GM19035 (cell line): ENCODE data around the gene DOHH.

Experiments
- ATAC-seq: cut with Tn5 transposase; IDR thresholded peaks from one replicate; pipeline ENCODE4 v1.9.1; 2021; ENCODE audit not compliant: unreplicated experiment

The DOHH gene

GRCh38 chr19:3505598-3506383 lies 5.3 kb upstream of the DOHH start, which contains the start of gene FZR1:
Gene FZR1, plus strand, starts transcription at chr19:3506311. Its CDS starts 16,679 bp downstream, at chr19:3522990.
- peak; percentile 88 for ATAC-seq

GRCh38 chr19:3504735-3505134 lies 4.3 kb upstream of the DOHH start:
- no peak for ATAC-seq

DNA sequence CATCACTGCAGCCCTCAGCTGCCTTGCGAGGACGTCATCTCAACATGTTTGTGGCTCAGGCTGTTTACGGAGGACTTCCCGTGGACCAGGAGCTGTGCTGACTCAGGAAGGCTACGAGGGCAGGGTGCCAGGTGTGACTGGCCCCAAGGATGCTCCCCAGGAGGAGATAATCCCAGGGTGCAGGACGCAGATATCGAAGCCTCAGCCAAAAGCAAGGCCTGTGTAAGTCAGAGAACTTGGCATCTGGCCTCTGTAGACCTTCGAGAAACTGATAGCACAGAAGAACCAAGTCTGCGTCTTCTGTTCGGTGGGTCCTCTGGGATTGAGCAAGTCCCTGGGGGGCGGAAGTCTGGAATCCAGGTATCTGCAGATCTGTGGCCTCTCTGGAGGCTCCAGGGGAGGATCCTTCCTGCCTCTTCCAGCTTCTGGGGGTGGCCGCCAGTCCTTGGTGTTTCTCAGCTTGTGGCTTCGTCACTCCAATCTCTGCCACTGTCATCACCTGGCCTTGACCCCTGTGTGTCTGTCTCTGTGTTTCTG lies 2.6 kb upstream of the DOHH start:
- no peak for ATAC-seq

- no peak for ATAC-seq
Observed at GRCh38 chr19:3501780-3502179, 1.3 kb upstream of the DOHH start.

GRCh38 chr19:3499738-3500428 lies 591 bp downstream of the DOHH start:
- peak; percentile 18 for ATAC-seq

DNA sequence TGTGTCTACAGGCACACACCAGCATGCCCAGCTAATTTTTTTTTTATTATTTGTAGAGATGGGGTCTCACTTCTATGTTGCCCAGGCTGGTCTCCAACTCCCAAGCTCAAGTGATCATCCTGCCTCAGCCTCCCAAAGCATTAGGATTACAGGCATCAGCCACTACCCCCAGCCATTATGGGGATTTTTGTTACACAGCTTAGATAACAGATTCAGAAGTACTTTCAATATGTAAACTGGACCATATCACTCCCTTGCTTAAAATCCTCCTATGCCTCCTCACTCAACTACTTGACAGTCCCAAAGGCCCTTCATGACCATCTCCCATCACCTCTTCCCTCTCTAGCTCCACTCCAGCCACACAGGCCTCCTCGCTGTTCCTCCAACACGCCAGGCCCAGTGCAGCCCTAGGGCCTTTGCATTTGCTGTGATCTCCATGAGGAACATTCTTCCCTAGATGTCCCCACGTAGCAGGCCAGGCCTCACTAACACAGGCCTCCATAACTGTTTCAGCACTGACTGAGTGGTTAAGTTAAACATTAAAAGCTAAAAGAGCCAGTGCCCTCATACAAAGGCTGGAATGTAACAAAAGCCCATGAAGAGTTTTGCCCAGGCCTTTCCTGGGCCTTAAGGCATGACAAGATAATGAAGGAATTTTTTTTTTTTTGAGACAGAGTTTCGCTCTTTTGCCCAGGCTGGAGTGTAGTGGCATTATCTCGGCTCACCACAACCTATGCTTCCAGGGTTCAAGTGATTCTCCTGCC lies 2.5 kb downstream of the DOHH start:
- ATAC-seq: no peak

GRCh38 chr19:3496392-3497273 lies 3.8 kb downstream of the DOHH start:
- no peak for ATAC-seq

GRCh38 chr19:3494559-3494958 lies 5.9 kb downstream of the DOHH start:
- no peak for ATAC-seq

- ATAC-seq: no peak
Observed at GRCh38 chr19:3494051-3494450, 6.4 kb downstream of the DOHH start.

DNA sequence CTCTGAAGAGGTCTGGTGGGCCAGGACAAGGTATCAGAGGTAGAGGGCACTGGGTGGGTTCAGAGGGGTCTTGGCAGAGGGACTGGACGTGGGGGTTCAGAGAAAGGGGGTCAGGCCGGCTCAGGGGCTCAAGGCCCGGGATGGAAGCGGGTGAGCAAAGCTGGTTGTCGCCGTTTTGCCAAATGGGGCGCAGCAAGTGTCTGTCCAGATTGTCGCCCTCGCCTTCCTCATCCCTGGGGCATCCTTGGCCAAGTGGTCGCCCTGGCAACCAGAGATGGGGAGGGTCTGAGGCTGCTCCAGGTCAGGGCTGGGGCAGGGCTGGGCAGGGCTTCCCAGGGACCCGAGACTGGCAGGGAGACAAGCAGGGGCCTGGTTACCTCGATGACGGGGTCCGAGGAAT lies 6.8 kb downstream of the DOHH start:
- no peak for ATAC-seq

- no peak for ATAC-seq
Observed at GRCh38 chr19:3492919-3493318, 7.6 kb downstream of the DOHH start.

GRCh38 chr19:3492131-3492839 lies 8.2 kb downstream of the DOHH start:
- ATAC-seq: no peak

GRCh38 chr19:3491396-3492119 lies 8.9 kb downstream of the DOHH start:
- no peak for ATAC-seq

DNA sequence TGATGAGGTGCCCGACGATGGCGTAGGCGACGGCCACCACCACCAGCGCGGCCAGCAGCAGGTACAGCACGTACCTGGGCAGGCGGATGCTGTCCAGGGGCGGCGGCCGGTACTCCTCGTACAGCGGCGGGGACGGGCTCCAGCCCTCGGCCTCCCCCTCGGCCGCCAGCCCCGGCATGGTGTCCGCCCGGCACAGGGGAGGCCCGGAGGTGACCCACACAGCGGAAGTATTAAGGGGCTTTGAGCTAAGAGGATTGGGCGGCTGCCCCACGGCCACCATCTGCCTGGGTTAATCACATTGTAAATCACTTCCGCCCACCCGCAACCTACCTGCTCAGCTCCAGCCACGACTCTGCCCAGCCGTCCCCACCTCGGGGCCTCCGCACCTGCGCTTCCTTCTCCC lies 17.2 kb downstream of the DOHH start, which contains the start of gene SMIM44:
SMIM44 (minus strand) TSS at position 216 of the 403 bp plus-strand sequence; CDS start at position 178, 38 bp downstream.
- no peak for ATAC-seq

- no peak for ATAC-seq
Observed at GRCh38 chr19:3482507-3483225, 17.8 kb downstream of the DOHH start.

DNA sequence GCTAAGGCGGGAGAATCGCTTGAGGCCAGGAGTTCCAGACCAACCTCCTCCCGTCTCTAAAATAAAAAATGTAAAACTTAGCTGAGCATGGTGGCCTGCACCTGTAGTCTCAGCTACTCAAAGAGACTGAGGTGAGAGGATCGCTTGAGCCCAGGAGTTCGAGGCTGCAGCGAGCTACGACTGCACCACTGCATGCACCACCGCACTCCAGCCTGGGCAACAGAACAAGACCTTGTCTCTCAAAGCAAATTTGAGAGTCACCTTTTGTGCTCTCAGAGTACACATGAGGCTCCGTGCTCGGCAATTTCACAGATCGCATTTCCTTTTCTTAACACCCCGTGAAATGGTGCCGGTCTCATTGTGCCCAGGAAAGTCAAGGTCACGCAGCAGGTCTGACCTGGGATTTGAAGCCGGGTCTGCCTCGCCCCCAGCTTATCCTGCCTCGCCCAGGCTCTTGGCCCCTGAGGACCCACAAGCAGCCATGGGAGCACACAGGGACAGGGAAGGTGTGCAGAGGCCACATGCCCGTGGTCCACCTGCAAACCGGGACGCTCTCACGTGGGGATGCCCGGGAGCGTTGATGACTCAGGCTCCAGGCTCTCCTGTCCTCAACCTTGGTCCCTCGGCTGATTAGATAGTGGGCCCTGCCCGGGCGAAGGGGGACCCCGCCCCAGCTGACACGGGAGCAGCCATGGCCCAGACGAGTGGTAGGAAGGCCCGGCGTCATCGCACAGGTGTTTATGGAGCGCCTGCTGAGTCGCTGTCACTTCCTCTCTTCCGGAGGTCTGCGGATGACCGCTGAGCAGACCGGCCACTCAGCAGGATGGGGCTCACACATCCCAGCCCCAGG lies 19.0 kb downstream of the DOHH start:
- no peak for ATAC-seq

DNA sequence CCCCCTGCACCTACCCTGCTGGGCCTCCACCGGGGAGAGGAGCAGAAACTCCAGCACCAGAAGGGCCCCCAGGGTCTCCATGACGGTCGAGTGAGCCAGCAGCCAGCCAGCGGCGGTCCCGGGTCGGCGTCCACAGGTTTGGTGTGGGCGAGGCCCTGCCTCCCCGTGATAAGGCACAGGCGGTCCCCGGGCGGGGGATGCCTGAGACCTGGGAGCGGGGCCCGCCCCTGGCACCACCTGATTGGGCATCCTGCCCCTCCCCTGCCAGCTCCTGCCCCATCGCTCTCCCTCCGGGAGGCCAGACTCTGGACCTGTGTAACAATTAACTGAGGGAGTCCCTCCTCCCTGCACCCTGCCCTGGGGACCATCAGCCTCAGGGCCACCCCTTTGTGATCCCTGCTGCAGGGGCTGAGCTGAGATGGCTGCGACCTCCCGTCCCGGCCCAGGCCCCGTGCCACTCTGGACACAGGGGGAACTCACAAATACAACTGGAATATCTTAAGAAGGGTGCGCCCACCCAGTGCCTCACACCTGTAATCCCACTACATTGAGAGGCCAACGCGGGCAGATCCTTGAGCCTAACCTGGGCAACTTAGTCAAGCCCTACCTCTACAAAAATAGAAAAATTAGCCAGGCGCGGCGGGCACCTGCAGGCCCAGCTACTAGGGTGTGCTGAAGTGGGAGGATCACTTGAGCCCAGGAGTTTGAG lies 19.9 kb downstream of the DOHH start, which contains the start of gene SMIM24:
SMIM24 (minus strand) TSS at position 143 of the 709 bp plus-strand sequence; CDS start at position 81, 62 bp downstream.
- no peak for ATAC-seq
